HG02852 (cell line): ENCODE measurements around the gene KRT75.
"Not testable (repeated sequence)": the region's sequence is repeated elsewhere in the genome, so short reads cannot be mapped to it uniquely, and the experiment has no call there.

Experiments used
- ATAC-seq: cut with Tn5 transposase; IDR thresholded peaks from one replicate; pipeline ENCODE4 v1.9.1; 2021; ENCODE audit warnings: mild to moderate bottlenecking, moderate library complexity; ENCODE audit not compliant: unreplicated experiment

The KRT75 gene

DNA sequence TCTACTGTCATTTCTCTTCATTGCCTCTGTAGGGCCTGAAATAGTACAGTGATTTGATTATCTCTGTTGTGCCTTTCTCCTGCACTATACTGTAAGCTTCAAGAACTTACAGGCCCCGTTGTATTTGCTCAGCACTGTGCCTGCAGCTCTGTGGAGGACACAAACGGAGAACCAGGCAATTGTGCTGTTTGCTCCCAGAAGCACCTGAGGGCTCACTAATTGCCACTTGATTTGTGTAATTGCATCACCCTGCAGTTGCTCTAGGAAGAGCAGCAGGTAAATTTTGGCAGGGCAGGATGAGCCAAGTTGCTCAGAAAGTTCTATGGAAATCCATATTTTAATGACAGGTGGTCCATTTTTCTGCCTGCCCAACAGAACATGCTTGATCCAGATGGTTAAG is 16.4 kb downstream of the KRT75 start:
- ATAC-seq = no peak

DNA sequence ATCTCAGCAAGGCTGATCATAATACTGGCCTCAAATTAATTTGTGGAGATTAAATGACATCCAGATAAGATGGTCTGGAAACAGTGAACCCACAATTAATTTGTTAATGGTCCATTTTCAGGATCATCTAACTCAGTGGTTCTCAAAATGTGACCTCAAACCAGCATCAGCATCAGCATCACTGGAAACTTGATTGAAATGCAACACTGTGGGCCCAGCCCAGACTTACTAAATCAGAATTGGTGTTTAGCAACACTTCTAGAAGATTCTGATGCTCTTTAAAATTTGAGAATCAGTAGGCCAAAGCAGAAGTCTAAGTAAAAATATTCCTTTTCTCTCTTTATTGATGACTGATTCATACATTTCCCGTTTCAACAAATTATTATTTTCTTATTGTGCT is 17.4 kb downstream of the KRT75 start:
- no peak for ATAC-seq

- no peak for ATAC-seq
These were observed 18.1 kb downstream of the KRT75 start for GRCh38 chr12:52415870-52416750.

DNA sequence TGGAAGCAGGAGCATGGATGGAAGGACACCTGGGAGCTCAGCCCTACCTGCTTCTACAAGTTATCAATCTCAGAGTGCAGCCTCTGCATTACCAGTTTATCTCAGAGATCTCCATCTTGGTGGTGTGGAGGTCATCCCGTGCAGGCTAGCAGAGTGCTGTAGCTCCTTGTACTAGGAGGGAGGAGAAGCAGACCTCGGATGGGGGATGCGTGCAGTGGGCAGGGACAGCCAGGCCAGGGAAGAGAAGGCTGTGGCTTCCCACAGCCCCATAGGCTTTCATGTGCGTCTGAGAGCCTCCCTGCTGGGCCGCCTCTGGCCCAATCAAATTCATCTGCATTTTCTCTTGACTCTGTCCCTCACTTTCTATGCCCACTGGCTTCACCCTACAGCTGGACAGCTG is 19.2 kb downstream of the KRT75 start:
- ATAC-seq = no peak

GRCh38 chr12:52413782-52414345 is 20.3 kb downstream of the KRT75 start:
- no peak for ATAC-seq

DNA sequence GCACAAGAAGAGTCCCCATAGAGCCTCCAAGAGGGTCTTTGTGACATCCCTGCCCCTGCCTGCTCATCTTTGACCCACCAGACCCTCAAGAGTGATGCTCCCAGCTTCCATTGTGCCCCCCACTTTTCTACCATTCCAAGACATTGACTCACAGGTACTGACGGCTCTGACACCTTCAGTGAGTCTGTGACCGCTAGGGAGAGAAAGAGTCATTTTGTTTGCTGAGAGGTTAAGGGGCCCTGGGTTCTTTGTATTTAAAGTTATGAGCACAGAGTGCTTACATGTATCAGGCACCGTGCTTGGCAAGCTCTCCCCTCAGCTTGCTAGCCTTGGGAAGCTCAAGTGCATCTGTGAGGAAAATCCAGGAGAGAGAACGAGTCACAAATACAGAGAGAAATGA is 21.0 kb downstream of the KRT75 start:
- ATAC-seq = no peak

- no peak for ATAC-seq
These were observed 22.4 kb downstream of the KRT75 start for GRCh38 chr12:52411815-52412214.

DNA sequence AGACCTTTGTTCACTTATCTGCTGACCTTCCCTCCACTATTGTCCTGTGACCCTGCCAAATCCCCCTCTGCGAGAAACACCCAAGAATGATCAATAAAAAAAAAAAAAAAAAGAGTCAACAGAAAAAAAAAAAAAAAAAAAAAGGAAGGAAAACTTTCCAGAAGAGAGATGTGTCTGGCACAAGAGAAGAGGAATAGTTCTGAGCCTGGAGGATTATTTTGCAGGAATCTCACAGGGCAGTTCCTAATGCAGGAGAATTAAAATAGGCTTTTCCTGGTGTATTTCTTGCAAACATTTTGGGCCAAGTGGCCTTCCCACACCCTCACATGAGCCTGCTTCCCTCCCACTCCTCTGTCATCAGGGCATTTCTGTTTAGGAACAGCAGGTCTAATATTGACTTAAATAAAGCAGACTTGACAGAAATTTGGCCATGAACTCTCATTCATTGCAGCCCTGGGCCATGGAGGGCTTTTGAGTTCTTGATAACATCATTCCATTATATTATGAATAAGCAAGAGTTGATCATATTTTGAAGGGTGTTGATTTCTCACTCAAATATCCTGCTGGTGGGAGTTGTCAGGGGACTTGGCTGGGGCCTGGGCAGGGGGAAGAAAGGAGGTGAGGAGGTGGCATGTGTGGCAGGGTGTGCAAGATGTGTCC is 23.5 kb downstream of the KRT75 start:
- ATAC-seq = not testable (repeated sequence)

GRCh38 chr12:52407918-52408317 is 26.3 kb downstream of the KRT75 start:
- no peak for ATAC-seq

DNA sequence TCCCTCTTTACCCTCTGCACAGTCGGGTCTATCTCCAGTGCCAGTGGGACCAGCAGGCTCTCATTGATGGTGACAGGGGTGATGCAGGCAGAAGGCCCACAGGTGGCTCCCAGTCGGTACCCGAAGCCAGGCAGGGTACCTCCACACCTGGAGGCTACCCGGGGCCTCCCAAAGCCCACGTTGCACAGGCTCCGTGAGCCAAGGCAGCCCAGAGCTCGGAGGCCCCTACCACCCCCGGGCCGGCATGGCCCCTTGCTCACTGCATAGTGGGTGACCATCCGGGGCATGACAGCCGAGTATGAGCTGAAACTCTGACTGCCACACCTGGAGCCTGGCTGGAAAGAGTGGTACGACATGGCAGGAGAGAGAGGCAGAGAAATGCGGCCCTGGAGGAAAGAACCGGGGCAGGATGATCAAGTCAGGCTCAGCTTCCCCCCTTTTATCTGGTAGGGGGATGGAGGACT is 28.2 kb downstream of the KRT75 start, which contains the start of gene KRT82:
TSS of gene KRT82 (minus strand) at position 414 of the 464 bp plus-strand sequence. CDS start at position 356, 58 bp downstream.
- ATAC-seq = no peak

DNA sequence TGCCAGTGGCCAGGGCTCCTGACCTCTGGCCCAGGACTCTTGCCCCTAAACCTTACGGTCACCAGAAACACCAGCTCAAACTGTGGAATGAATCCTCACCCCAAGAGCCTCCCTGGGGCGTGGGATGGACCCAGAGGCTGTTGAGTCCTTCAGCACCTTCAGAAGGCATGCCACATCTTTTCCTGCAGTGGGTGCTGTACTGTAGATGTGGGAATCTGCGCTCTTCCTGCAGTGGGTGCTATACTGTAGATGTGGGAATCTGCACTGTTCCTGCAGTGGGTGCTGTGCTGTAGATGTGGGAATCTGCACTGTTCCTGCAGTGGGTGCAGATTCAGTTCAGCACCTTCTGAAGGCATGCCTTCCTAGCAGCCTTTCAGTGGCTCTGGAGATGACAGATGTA is 29.2 kb downstream of the KRT75 start:
- ATAC-seq = no peak

- ATAC-seq = no peak
These were observed 30.6 kb downstream of the KRT75 start for GRCh38 chr12:52403561-52403960.

GRCh38 chr12:52402873-52403540 is 31.2 kb downstream of the KRT75 start:
- ATAC-seq = no peak

DNA sequence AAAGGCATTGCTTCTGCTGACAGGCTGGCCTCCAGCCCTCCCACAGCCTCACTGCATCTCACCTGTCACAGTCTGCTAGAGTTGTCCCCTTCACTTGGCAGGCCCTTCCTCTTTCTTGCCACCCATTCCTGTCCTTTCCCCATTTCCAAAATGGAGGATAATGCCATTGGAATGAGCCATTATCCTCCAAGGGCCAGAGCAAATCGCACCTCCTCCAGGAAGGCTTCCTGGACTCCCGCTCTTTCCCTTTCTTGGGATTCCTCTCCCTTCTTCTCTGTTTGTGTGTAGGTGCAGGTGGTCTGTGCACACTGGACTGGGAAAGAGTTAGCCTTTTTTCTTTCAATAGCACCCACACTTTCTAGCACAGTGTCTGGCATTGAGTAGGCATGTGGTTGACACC is 31.8 kb downstream of the KRT75 start:
- ATAC-seq = no peak

DNA sequence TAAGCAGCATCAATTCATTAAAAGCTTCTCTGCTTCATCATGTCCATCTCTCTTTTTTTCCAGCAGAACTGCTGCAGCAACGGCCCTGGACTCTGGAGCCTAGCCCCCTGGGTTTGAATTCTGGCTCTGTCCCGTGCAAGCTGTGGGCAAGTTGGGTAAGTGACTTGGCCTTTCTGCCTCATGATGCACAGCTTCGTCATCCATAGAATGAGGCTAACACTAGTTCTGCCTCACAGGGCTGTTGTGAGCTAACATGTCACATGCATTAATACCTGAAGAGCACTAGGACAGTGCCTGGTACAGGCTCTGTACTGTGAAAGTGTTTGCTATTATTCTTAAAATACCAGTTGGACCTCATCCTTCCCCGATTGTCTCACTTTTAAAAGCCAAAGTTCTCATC is 32.2 kb downstream of the KRT75 start:
- no peak for ATAC-seq

DNA sequence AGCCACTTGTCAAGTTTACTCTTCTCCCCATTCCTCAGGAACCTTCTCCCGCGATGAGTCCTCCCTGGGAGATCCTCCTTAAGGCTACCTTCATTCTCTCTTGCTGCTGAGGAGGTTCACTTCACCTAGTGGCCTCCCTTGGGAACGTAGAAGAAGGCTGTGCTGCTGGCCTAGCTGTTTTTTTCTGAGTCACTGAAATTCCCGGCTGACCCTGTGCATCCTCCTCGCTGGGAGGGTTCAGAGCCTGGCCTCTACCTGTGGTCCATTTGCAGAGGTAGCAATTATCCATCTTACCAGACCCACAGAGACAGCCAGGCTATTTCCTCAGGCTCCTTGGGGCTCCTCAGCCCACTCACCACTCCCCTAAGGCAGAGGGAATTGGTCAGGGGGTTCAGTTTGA is 32.6 kb downstream of the KRT75 start:
- ATAC-seq = no peak

- ATAC-seq = no peak
These were observed 33.3 kb downstream of the KRT75 start for GRCh38 chr12:52400906-52401305.

DNA sequence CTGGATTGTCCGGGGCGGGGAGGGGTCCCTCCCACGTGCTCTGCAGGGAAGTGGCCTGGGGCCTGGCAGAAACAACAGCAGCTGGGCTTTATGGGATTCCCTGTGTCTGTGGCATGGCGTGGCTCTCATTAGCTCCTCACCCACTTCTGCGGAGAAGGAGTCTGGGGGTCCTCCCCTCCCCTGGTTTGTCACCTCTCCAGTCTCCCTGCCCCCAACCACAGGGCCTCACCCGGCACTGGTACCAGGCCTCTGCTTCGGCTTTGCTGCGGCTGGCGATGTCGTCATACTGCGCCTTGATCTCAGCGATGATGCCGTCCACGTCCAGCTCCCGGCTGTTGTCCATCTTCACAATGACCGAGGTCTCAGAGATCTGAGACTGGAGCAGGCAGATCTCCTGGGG is 34.4 kb downstream of the KRT75 start:
- ATAC-seq = no peak

- ATAC-seq = no peak
These were observed 36.0 kb downstream of the KRT75 start for GRCh38 chr12:52398176-52398575.

DNA sequence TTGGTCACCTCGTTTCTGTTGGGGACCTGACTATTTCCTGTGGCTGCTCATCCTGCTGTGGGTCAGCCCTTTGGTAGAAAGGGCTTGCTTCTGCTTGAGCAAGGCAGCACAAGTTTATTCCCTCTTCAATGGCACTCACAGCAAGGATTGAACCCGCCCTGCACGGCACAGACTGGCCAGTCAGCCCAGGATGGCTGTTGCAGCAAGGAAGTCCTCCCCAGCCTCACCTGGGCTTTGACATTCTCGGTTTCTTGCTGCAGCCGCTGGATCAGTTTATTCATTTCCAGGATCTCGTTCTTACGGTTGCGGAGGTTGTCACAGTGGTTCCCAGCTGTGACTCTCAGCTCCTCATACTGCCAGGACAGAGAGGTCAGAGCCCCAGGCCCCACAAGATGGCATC is 37.5 kb downstream of the KRT75 start:
- no peak for ATAC-seq

DNA sequence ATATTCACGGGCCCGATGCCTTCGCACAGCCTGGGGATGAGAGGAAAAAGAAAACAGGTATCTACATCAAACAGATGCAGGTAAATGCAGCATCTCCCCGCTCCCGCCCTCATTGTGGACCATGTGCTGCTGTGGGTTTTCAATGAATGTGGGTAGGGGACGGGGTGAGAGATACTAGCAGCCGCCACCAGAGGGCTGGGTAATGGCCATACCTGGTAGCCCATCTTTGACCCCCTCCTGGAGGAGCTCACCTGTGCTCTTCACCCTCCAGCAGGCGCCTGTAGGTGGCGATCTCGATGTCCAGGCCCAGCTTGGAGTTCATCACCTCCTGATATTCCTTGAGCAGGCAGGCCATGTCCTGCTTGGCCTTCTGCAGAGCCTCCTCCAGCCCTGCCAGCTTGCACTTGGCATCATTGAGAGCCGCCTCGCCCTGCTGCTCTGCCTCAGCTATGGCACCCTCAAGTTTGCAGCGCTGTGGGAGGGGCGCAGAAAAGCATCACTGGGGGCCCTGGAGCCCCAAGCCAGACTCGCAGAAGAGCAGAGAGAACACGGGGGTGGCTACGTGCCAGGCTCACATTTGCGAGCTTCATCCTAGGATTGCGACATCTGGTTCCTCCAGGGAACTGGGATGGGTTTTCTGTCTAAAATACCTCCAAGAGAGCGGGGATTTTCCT is 38.3 kb downstream of the KRT75 start:
- no peak for ATAC-seq
